Measurements from ENCODE around the gene NME7. TPM values are rescaled to one million over a fixed set of nuclear protein-coding genes. Genes with fewer than 3 reads are reported as not detected.

The NME7 gene
- total RNA-seq, 1 experiment from 2014 or later = 36.5 TPM

- H3K4me1 Mint-ChIP-seq (ENCODE audit: insufficient read depth, unreplicated experiment) = no peaks in the 10 kb centered on the region
- TF ChIP-seq, protein P1, sequence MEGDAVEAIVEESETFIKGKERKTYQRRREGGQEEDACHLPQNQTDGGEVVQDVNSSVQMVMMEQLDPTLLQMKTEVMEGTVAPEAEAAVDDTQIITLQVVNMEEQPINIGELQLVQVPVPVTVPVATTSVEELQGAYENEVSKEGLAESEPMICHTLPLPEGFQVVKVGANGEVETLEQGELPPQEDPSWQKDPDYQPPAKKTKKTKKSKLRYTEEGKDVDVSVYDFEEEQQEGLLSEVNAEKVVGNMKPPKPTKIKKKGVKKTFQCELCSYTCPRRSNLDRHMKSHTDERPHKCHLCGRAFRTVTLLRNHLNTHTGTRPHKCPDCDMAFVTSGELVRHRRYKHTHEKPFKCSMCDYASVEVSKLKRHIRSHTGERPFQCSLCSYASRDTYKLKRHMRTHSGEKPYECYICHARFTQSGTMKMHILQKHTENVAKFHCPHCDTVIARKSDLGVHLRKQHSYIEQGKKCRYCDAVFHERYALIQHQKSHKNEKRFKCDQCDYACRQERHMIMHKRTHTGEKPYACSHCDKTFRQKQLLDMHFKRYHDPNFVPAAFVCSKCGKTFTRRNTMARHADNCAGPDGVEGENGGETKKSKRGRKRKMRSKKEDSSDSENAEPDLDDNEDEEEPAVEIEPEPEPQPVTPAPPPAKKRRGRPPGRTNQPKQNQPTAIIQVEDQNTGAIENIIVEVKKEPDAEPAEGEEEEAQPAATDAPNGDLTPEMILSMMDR (IDR thresholded peaks at IDR 0.05; ENCODE audit: unreplicated experiment) = no peak
- no peak overlapping the region for H3K4me3 Mint-ChIP-seq (ENCODE audit: unreplicated experiment)
- intact Hi-C loops (cut with micrococcal nuclease) = no loop called here
- ChIA-PET POLR2A (no interaction called here), CTCF (interaction anchor here (0.5 to 1.5 kb wide), 6 partner anchors 11 to 548 kb away, joined by 3 to 5 read pairs (median 3); no protein-coding TSS in a partner anchor)
- no peaks in the 10 kb centered on the region for H3K27me3 Mint-ChIP-seq (ENCODE audit: insufficient read depth, unreplicated experiment)
- no peak overlapping the region for H3K27ac Mint-ChIP-seq (ENCODE audit: low read depth, unreplicated experiment)
- no TSS peak for BruUV-seq (replicated peaks)
- DNase-seq (ENCODE audit: unreplicated experiment) = no peak
- H3K36me3 Mint-ChIP-seq (ENCODE audit: insufficient read depth, unreplicated experiment) = no peaks in the 10 kb centered on the region
- H3K9me3 Mint-ChIP-seq (ENCODE audit: unreplicated experiment) = no peaks in the 10 kb centered on the region
Observed at GRCh38 chr1:169151338-169151837, 216.2 kb downstream of the NME7 start.

DNA sequence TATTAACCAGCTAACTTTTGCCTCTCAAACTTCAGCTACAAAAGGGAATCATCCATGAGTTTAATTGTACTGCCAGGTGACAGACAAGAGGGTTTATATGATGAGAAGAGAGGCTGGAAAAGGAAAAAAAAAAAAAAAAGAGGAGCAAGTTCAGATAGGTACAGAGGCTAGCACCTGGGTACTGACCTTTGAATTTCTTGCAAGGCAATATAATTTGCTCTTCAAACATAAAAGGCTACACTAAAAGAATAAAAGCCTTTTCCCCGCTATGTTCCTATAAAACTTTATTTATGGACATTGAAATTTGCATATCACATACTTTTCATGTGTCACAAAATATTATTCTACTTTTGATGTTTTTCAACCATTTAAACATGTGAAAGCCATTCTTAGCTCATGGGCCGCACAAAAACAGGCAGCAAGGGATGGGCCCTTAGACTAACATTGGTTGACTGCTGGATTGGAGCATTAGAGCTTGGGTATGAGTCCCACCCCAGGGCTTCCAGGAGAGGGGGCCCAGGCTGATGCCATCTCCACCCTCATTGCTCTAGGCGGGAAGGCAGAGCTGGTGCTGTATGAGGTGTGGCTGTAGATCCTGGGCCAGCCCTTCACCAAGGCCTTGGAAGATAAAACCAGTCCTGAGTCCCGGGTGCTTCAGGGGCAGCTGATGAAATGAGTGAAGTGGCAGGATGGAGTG, 216.8 kb downstream of the NME7 start:
- Mint-ChIP-seq H3K4me1 (ENCODE audit: insufficient read depth, unreplicated experiment) (no peaks in the 10 kb centered on the region), H3K27ac (ENCODE audit: low read depth, unreplicated experiment) (no peak overlapping the region), H3K36me3 (ENCODE audit: insufficient read depth, unreplicated experiment) (no peaks in the 10 kb centered on the region), H3K9me3 (ENCODE audit: unreplicated experiment) (no peaks in the 10 kb centered on the region), H3K27me3 (ENCODE audit: insufficient read depth, unreplicated experiment) (no peaks in the 10 kb centered on the region), H3K4me3 (ENCODE audit: unreplicated experiment) (no peak overlapping the region)
- no TSS peak for BruUV-seq (replicated peaks)
- ChIA-PET POLR2A (interaction anchor here (0.8 kb wide), 1 partner anchor 9 kb away, joined by 3 read pairs; no protein-coding TSS in a partner anchor), CTCF (interaction anchor here (0.5 to 1.5 kb wide), 5 partner anchors 13 to 197 kb away, joined by 3 to 7 read pairs (median 3); no protein-coding TSS in a partner anchor)
- intact Hi-C loops (cut with micrococcal nuclease) = no loop called here
- TF ChIP-seq, protein P1 (IDR thresholded peaks at IDR 0.05; ENCODE audit: unreplicated experiment) = no peak
- no peak for DNase-seq (ENCODE audit: unreplicated experiment)

DNA sequence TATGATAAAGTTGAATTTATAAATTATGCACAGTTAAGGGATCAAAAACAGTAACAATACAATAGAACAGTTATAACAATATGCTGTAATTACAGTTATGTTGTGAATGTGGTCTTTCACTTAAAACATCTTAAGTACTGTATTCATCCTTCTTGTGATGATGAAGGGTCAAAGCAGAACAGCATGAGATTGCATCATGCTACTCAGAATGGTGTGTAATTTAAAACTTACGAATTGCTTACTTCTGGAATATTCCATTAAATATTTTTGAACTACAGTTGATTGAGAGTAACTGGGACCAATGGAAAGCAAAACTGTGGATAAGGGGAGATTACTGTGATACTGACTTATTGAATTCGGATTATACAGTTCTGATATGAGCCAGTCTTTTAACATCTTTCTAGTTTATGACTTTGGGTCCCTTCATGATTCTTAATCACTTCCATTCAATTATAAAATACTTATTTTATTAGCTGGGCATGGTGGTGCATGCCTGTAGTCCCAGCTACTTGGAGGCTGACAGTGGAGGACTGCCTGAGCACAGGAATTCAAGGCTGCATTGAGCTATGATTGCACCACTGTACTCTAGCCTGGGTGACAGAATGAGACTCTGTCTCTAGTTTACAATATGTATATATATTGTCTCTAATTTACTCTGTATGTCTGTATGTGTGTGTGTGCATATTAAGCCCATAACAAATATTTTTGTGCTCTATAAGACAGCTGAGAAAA, 217.9 kb downstream of the NME7 start:
- no peaks in the 10 kb centered on the region for H3K27me3 Mint-ChIP-seq (ENCODE audit: insufficient read depth, unreplicated experiment)
- BruUV-seq (replicated peaks) = no TSS peak
- POLR2A ChIA-PET = no interaction called here
- intact Hi-C loops (cut with micrococcal nuclease) = no loop called here
- TF ChIP-seq, protein P1 (IDR thresholded peaks at IDR 0.05; ENCODE audit: unreplicated experiment) = no peak
- DNase-seq (ENCODE audit: unreplicated experiment) = no peak
- no peaks in the 10 kb centered on the region for H3K36me3 Mint-ChIP-seq (ENCODE audit: insufficient read depth, unreplicated experiment)
- no peaks in the 10 kb centered on the region for H3K9me3 Mint-ChIP-seq (ENCODE audit: unreplicated experiment)
- H3K27ac Mint-ChIP-seq (ENCODE audit: low read depth, unreplicated experiment) = no peak overlapping the region
- H3K4me1 Mint-ChIP-seq (ENCODE audit: insufficient read depth, unreplicated experiment) = no peaks in the 10 kb centered on the region
- H3K4me3 Mint-ChIP-seq (ENCODE audit: unreplicated experiment) = no peak overlapping the region
- CTCF ChIA-PET = interaction anchor here (0.5 to 1.5 kb wide), 6 partner anchors 13 to 360 kb away, joined by 3 to 7 read pairs (median 4); no protein-coding TSS in a partner anchor

Data from MCF 10A (cell line).